WERI-Rb-1 (cell line): Measurements from ENCODE around the gene ZNF366.

Experiments used
- DNase-seq: peaks from one replicate; pipeline ENCODE4 v3.0.0-alpha.2; 2020
- H3K27ac ChIP-seq: fragments of 250-450 bp; sonication (Bioruptor Pico); 2 replicates; pipeline ENCODE4 v1.5.1; 2020; ENCODE audit warnings: mild to moderate bottlenecking, moderate library complexity
- H3K27me3 ChIP-seq: fragments of 250-450 bp; sonication (Bioruptor Pico); 2 replicates; pipeline ENCODE4 v1.5.1; 2021; ENCODE audit warnings: mild to moderate bottlenecking, low read depth, moderate library complexity; ENCODE audit not compliant: insufficient read depth, severe bottlenecking
- H3K36me3 ChIP-seq: fragments of 250-450 bp; sonication (Bioruptor Pico); 2 replicates; pipeline ENCODE4 v1.5.1; 2020; ENCODE audit warnings: mild to moderate bottlenecking, moderate library complexity
- H3K4me3 ChIP-seq: 2 replicates; pipeline ENCODE4 v1.5.1; 2011; ENCODE audit warnings: low read depth, mild to moderate bottlenecking, control low read depth, low read length
- H3K9me3 ChIP-seq: fragments of 250-450 bp; sonication (Bioruptor Pico); 2 replicates; pipeline ENCODE4 v1.5.1; 2021; ENCODE audit warnings: mild to moderate bottlenecking, moderate library complexity; ENCODE audit not compliant: severe bottlenecking
- CTCF ChIP-seq: IDR thresholded peaks from 2 replicates; pipeline ENCODE4 v1.5.1; 2011; ENCODE audit warnings: low read depth, mild to moderate bottlenecking, control low read depth, inconsistent platforms, low read length

ZNF366 gene

GRCh38 chr5:72499090-72499489, 8.1 kb downstream of the ZNF366 start:
- H3K27me3 ChIP-seq, result no peaks in the 10 kb centered on the region
- H3K4me3 ChIP-seq, result no peak overlapping the region
- no peak for TF ChIP-seq CTCF
- DNase-seq, result no peak
- no peaks in the 10 kb centered on the region for H3K9me3 ChIP-seq
- H3K36me3 ChIP-seq, result no peaks in the 10 kb centered on the region
- H3K27ac ChIP-seq, result no peak overlapping the region

GRCh38 chr5:72498284-72498683, 8.9 kb downstream of the ZNF366 start:
- Histone ChIP-seq H3K36me3 (no peaks in the 10 kb centered on the region), H3K4me3 (no peak overlapping the region), H3K27me3 (no peaks in the 10 kb centered on the region), H3K27ac (no peak overlapping the region), H3K9me3 (no peaks in the 10 kb centered on the region)
- DNase-seq, result no peak
- TF ChIP-seq CTCF, result no peak

GRCh38 chr5:72497823-72498222, 9.4 kb downstream of the ZNF366 start:
- H3K9me3 ChIP-seq, result no peaks in the 10 kb centered on the region
- H3K27me3 ChIP-seq, result no peaks in the 10 kb centered on the region
- H3K4me3 ChIP-seq, result no peak overlapping the region
- no peak for DNase-seq
- TF ChIP-seq CTCF, result no peak
- H3K27ac ChIP-seq, result no peak overlapping the region
- no peaks in the 10 kb centered on the region for H3K36me3 ChIP-seq

GRCh38 chr5:72495410-72495809, 11.8 kb downstream of the ZNF366 start:
- no peak for DNase-seq
- Histone ChIP-seq H3K4me3 (no peak overlapping the region), H3K27me3 (no peaks in the 10 kb centered on the region), H3K9me3 (no peaks in the 10 kb centered on the region), H3K36me3 (no peaks in the 10 kb centered on the region), H3K27ac (no peak overlapping the region)
- TF ChIP-seq CTCF, result no peak

- DNase-seq, result no peak
- TF ChIP-seq CTCF, result no peak
- no peaks in the 10 kb centered on the region for H3K9me3 ChIP-seq
- no peak overlapping the region for H3K27ac ChIP-seq
- H3K27me3 ChIP-seq, result no peaks in the 10 kb centered on the region
- H3K4me3 ChIP-seq, result no peak overlapping the region
- no peaks in the 10 kb centered on the region for H3K36me3 ChIP-seq
These were observed 12.5 kb downstream of the ZNF366 start for GRCh38 chr5:72494623-72495124.

GRCh38 chr5:72489536-72489935, 17.7 kb downstream of the ZNF366 start:
- Histone ChIP-seq H3K4me3 (no peak overlapping the region), H3K27me3 (no peaks in the 10 kb centered on the region), H3K36me3 (no peaks in the 10 kb centered on the region), H3K27ac (no peak overlapping the region), H3K9me3 (no peaks in the 10 kb centered on the region)
- no peak for TF ChIP-seq CTCF
- DNase-seq, result no peak
